AG04449 (cell line): ENCODE data around the gene HES3.

Experiments used
- CTCF ChIA-PET: fragments of 350-600 bp; formaldehyde crosslinking; extraction: SDS; loops from one replicate; lab custom pipeline; 2021; ENCODE audit warnings: antibody characterized with exemption; lab: Yijun Ruan, JAX
- POLR2A ChIA-PET: fragments of 400-600, 350-600 bp; formaldehyde crosslinking; extraction: SDS; loops from one replicate; lab custom pipeline; 2020; ENCODE audit warnings: antibody characterized with exemption, inconsistent platforms; lab: Yijun Ruan, JAX
- DNase-seq: peaks from one replicate; pipeline ENCODE4 v3.0.0-alpha.2; 2010; ENCODE audit warnings: low read depth, low spot score
- H3K4me3 ChIP-seq: 2 replicates; pipeline ENCODE4 v1.5.1; 2011; ENCODE audit warnings: low read depth, mild to moderate bottlenecking, control low read depth, low read length
- CTCF ChIP-seq: IDR thresholded peaks from one replicate; pipeline ENCODE4 v1.5.1; 2011; ENCODE audit warnings: mild to moderate bottlenecking, moderate library complexity, low read length, control low read depth, inconsistent platforms; ENCODE audit not compliant: insufficient read depth; ENCODE audit errors: missing control alignments

HES3 gene

GRCh38 chr1:6273380-6273891 is 29.5 kb downstream of the HES3 start:
- TF ChIP-seq CTCF = no peak
- ChIA-PET POLR2A (no interaction called here), CTCF (interaction anchor here (1.0 to 1.1 kb wide), 2 partner anchors 11 to 149 kb away, joined by 3 read pairs; no protein-coding TSS in a partner anchor)
- H3K4me3 ChIP-seq = no peak overlapping the region
- peak; percentile 9 for DNase-seq

- no peak for DNase-seq
- ChIA-PET CTCF (no interaction called here), POLR2A (no interaction called here)
- H3K4me3 ChIP-seq = no peak overlapping the region
- TF ChIP-seq CTCF = no peak
These were observed 30.1 kb downstream of the HES3 start for GRCh38 chr1:6274102-6274501.

GRCh38 chr1:6274622-6275139 is 30.7 kb downstream of the HES3 start:
- ChIA-PET CTCF (interaction anchor here (9.9 kb wide), 1 partner anchor 27 kb away, joined by 54 read pairs; no protein-coding TSS in a partner anchor), POLR2A (no interaction called here)
- no peak overlapping the region for H3K4me3 ChIP-seq
- TF ChIP-seq CTCF = no peak
- no peak for DNase-seq

GRCh38 chr1:6275826-6276782 is 32.1 kb downstream of the HES3 start:
- TF ChIP-seq CTCF = no peak
- ChIA-PET CTCF (interaction anchor here (0.8 to 9.9 kb wide), 5 partner anchors 8 to 161 kb away, joined by 3 to 54 read pairs (median 3); no protein-coding TSS in a partner anchor), POLR2A (interaction anchor here (0.6 to 1.0 kb wide), 3 partner anchors 31 to 224 kb away, joined by 3 to 5 read pairs (median 3); no protein-coding TSS in a partner anchor)
- DNase-seq = peak; percentile 24
- H3K4me3 ChIP-seq = peak overlapping the region; percentile 40

- POLR2A ChIA-PET = interaction anchor here (0.7 to 1.0 kb wide), 2 partner anchors 32 to 54 kb away, joined by 3 to 5 read pairs; no protein-coding TSS in a partner anchor
- no peak for DNase-seq
- CTCF ChIA-PET = interaction anchor here (0.8 to 9.9 kb wide), 5 partner anchors 9 to 160 kb away, joined by 3 to 54 read pairs (median 3); no protein-coding TSS in a partner anchor
- H3K4me3 ChIP-seq = no peak overlapping the region; the same call in 1 of the 2 replicates
- no peak for TF ChIP-seq CTCF
These were observed 33.0 kb downstream of the HES3 start for GRCh38 chr1:6276811-6277555.
